ENCODE data around the gene DEK.

Gene DEK

DNA sequence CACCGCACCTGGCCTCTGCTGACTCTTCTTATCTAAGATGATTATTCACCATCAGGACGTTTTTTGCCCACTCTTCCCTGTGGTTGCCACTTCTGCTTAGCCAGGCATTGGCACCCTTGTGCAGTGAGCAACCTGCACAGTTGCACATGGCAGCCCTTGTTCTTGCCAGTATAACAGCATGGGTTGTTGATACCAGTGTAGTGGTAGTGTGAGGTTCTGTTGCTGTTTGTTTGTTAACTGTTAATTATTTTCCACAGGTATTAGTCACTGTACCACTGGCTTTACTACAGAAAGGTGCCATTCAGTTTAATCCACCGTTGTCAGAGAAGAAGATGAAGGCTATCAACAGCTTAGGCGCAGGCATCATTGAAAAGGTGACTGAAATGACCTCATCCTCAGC lies 52.1 kb downstream of the DEK start:
- no peak overlapping the region for H3K4me3 ChIP-seq (replicated peaks; ENCODE audit: insufficient read depth, low read length)
- TF ChIP-seq, protein P1, sequence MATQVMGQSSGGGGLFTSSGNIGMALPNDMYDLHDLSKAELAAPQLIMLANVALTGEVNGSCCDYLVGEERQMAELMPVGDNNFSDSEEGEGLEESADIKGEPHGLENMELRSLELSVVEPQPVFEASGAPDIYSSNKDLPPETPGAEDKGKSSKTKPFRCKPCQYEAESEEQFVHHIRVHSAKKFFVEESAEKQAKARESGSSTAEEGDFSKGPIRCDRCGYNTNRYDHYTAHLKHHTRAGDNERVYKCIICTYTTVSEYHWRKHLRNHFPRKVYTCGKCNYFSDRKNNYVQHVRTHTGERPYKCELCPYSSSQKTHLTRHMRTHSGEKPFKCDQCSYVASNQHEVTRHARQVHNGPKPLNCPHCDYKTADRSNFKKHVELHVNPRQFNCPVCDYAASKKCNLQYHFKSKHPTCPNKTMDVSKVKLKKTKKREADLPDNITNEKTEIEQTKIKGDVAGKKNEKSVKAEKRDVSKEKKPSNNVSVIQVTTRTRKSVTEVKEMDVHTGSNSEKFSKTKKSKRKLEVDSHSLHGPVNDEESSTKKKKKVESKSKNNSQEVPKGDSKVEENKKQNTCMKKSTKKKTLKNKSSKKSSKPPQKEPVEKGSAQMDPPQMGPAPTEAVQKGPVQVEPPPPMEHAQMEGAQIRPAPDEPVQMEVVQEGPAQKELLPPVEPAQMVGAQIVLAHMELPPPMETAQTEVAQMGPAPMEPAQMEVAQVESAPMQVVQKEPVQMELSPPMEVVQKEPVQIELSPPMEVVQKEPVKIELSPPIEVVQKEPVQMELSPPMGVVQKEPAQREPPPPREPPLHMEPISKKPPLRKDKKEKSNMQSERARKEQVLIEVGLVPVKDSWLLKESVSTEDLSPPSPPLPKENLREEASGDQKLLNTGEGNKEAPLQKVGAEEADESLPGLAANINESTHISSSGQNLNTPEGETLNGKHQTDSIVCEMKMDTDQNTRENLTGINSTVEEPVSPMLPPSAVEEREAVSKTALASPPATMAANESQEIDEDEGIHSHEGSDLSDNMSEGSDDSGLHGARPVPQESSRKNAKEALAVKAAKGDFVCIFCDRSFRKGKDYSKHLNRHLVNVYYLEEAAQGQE (IDR thresholded peaks at IDR 0.05; ENCODE audit: insufficient replicate concordance, low read depth), result no peak
- TF ChIP-seq GABPA (IDR thresholded peaks at IDR 0.05; ENCODE audit: low read depth) (no peak), SPI1 (IDR thresholded peaks at IDR 0.05; ENCODE audit: borderline replicate concordance, low read depth) (no peak), POLR2AphosphoS5 (IDR thresholded peaks at IDR 0.05; ENCODE audit: low read depth) (no peak)
- TF ChIP-seq, protein P2, sequence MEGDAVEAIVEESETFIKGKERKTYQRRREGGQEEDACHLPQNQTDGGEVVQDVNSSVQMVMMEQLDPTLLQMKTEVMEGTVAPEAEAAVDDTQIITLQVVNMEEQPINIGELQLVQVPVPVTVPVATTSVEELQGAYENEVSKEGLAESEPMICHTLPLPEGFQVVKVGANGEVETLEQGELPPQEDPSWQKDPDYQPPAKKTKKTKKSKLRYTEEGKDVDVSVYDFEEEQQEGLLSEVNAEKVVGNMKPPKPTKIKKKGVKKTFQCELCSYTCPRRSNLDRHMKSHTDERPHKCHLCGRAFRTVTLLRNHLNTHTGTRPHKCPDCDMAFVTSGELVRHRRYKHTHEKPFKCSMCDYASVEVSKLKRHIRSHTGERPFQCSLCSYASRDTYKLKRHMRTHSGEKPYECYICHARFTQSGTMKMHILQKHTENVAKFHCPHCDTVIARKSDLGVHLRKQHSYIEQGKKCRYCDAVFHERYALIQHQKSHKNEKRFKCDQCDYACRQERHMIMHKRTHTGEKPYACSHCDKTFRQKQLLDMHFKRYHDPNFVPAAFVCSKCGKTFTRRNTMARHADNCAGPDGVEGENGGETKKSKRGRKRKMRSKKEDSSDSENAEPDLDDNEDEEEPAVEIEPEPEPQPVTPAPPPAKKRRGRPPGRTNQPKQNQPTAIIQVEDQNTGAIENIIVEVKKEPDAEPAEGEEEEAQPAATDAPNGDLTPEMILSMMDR (IDR thresholded peaks at IDR 0.05; ENCODE audit: insufficient read depth, low read length), result no peak
- DNase-seq (ENCODE audit: low read depth in 1 of 2, low spot score in 1 of 2), result no peak
- no peak overlapping the region for H3K27ac ChIP-seq (replicated peaks)
- H3K27me3 ChIP-seq (ENCODE audit: insufficient read depth, poor library complexity, severe bottlenecking), result no peaks in the 10 kb centered on the region

DNA sequence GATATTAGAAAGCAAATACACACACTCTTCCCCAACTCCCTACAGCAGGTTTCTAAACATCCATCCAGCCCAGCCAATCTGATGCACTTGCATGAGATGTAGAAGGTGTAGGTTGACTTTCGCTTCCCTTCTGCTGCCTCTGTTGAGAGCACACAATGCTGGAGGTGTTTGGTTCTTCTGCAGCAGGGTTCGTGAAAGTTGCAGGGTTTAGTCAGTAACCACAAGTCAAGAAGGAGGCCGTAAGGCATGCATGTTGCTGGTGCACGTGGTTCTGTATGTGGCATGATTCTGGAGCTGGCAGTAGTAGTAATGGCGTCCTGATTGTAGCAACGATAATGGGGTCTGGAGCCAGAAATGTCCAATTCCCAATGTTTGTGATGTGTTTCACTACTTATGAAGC lies 53.0 kb downstream of the DEK start:
- TF ChIP-seq SPI1 (IDR thresholded peaks at IDR 0.05; ENCODE audit: borderline replicate concordance, low read depth), result no peak
- TF ChIP-seq, protein P2 (IDR thresholded peaks at IDR 0.05; ENCODE audit: insufficient read depth, low read length), result no peak
- TF ChIP-seq POLR2AphosphoS5 (IDR thresholded peaks at IDR 0.05; ENCODE audit: low read depth), result no peak
- TF ChIP-seq GABPA (IDR thresholded peaks at IDR 0.05; ENCODE audit: low read depth), result no peak
- TF ChIP-seq, protein P1 (IDR thresholded peaks at IDR 0.05; ENCODE audit: insufficient replicate concordance, low read depth), result no peak
- Histone ChIP-seq H3K4me3 (replicated peaks; ENCODE audit: insufficient read depth, low read length) (no peak overlapping the region), H3K27ac (replicated peaks) (no peak overlapping the region), H3K27me3 (ENCODE audit: insufficient read depth, poor library complexity, severe bottlenecking) (no peaks in the 10 kb centered on the region)
- DNase-seq (ENCODE audit: low read depth in 1 of 2, low spot score in 1 of 2), result no peak

DNA sequence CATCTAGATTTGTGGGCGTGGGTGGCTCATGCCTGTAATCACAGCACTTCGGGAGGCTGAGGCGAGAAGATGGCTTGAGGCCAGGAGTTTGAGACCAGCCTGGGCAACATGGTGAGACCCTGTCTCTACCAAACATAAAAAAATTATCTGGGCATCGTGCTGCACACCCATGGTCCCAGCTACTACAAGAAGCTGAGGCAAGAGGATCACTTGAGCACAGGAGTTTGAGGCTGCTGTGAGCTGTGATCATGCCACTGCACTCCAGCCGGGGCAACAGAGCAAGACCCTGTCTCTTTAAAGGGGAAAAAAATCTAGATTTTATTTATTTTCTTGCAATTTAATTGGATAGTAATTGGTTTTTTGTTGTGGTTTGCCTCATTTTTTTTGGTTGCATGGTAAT lies 53.6 kb downstream of the DEK start:
- no peak overlapping the region for H3K4me3 ChIP-seq (replicated peaks; ENCODE audit: insufficient read depth, low read length)
- TF ChIP-seq GABPA (IDR thresholded peaks at IDR 0.05; ENCODE audit: low read depth), result no peak
- TF ChIP-seq, protein P2 (IDR thresholded peaks at IDR 0.05; ENCODE audit: insufficient read depth, low read length), result no peak
- no peak for TF ChIP-seq POLR2AphosphoS5 (IDR thresholded peaks at IDR 0.05; ENCODE audit: low read depth)
- TF ChIP-seq, protein P1 (IDR thresholded peaks at IDR 0.05; ENCODE audit: insufficient replicate concordance, low read depth), result no peak
- TF ChIP-seq SPI1 (IDR thresholded peaks at IDR 0.05; ENCODE audit: borderline replicate concordance, low read depth), result no peak
- no peaks in the 10 kb centered on the region for H3K27me3 ChIP-seq (ENCODE audit: insufficient read depth, poor library complexity, severe bottlenecking)
- DNase-seq (ENCODE audit: low read depth in 1 of 2, low spot score in 1 of 2), result no peak
- no peak overlapping the region for H3K27ac ChIP-seq (replicated peaks)
